Large intestine (tissue), 3 donors: Measurements from ENCODE around the gene LAMB1. TPM values are rescaled to one million over a fixed set of nuclear protein-coding genes. Genes with fewer than 3 reads are reported as not detected.

Experiments
- DNase-seq, 2 donors: peaks; one replicate each; pipeline versions ENCODE4 v3.0.0 to v3.0.0-alpha.2; 2013
- H3K27ac ChIP-seq: one replicate; pipeline ENCODE4 v1.5.1; 2013; ENCODE audit warnings: low read length
- H3K27me3 ChIP-seq: 2 replicates; pipeline ENCODE4 v1.6.1; 2013; ENCODE audit warnings: low read length; ENCODE audit not compliant: control insufficient read depth, insufficient read depth
- H3K36me3 ChIP-seq: 2 replicates; pipeline ENCODE4 v1.6.1; 2013; ENCODE audit warnings: low read length; ENCODE audit not compliant: control insufficient read depth, insufficient read depth
- H3K4me1 ChIP-seq: one replicate; pipeline ENCODE4 v1.6.1; 2013; ENCODE audit warnings: low read length; ENCODE audit not compliant: control insufficient read depth, insufficient read depth
- H3K4me3 ChIP-seq: one replicate; pipeline ENCODE4 v1.5.1; 2013; ENCODE audit warnings: low read length
- H3K9me3 ChIP-seq: one replicate; pipeline ENCODE4 v1.6.1; 2013; ENCODE audit warnings: mild to moderate bottlenecking, low read depth, low read length, moderate library complexity; ENCODE audit not compliant: control insufficient read depth
- WGBS: methylation state at CpG from one replicate; pipeline ENCODE4 v1.1.5; 2013; ENCODE audit warnings: low lambda C conversion rate; ENCODE audit not compliant: insufficient coverage; 5-methylcytosine and 5-hydroxymethylcytosine counted together
- polyA plus RNA-seq: library from polyadenylated mRNA; unstranded; fragments of 120-200 nt; gene quantifications from one replicate; pipeline ENCODE4 v1.2.1, GENCODE V29; 2013

The LAMB1 gene
- polyA plus RNA-seq, 1 donor: 271 TPM

DNA sequence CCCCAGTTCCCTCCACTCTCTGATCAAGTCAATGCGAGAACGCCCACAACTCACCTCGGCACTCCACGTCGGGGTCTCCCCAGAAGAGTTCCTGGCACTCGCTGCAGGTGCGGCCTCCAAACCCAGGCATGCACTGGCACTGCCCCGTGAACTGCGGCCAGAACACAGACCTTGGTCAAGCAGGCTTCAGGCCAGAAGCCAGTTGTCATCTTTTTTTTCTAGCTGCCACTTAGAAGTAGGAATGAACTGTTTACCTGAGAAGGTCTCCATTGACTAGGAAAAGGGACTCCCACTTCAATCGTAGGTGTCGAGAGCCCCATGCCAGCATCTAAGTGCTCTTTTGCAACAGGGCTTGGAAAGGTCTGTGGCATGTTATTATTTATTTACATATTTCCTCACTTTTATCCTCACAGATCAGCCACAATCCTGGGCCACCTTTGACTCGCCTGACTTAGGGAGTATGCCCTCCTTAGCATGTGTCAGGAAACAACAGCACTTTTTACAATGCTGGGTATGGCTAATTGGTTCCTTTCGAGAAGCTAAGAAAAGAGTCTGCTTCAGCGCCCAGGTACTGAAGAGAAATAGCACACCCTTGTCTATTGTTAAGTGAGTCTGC lies 51.7 kb downstream of the LAMB1 start:
- DNase-seq: no peak
- H3K9me3 ChIP-seq: no peaks in the 10 kb centered on the region
- H3K4me1 ChIP-seq: peaks cover 4% of the 10 kb centered on the region
- no peak overlapping the region for H3K4me3 ChIP-seq
- H3K27me3 ChIP-seq: no peaks in the 10 kb centered on the region
- WGBS: no CpG with 5 or more reads among the region's 14 CpGs
- H3K27ac ChIP-seq: no peak overlapping the region
- peaks cover 69% of the 10 kb centered on the region for H3K36me3 ChIP-seq

DNA sequence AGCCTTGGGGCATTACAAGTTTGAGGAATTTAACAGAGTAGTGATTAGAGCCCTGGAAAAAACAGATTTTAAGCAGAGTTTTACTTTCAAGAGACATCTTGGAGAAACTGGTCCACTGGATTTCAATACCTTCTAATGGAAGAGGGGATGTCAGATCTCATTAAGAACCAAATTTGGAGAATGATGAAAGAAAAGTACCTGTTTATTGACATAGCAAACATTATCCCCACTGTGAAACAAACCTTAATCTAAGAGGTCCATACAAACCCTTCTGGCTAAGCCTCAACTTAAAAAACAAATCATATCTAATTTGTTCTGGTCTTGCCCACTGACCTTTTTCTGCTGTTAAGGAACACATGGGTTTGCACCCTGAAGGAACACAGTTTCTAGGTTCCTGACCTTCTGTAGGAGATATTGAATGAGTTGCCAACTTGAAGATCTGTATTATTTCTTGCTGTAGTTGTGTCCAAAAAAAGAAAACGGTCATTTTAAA lies 53.5 kb downstream of the LAMB1 start:
- Histone ChIP-seq H3K4me1 (peaks cover 4% of the 10 kb centered on the region), H3K36me3 (peaks cover 75% of the 10 kb centered on the region), H3K27me3 (no peaks in the 10 kb centered on the region), H3K4me3 (no peak overlapping the region), H3K9me3 (no peaks in the 10 kb centered on the region), H3K27ac (no peak overlapping the region)
- no CpG with 5 or more reads among the region's 1 CpG for WGBS
- no peak for DNase-seq

DNA sequence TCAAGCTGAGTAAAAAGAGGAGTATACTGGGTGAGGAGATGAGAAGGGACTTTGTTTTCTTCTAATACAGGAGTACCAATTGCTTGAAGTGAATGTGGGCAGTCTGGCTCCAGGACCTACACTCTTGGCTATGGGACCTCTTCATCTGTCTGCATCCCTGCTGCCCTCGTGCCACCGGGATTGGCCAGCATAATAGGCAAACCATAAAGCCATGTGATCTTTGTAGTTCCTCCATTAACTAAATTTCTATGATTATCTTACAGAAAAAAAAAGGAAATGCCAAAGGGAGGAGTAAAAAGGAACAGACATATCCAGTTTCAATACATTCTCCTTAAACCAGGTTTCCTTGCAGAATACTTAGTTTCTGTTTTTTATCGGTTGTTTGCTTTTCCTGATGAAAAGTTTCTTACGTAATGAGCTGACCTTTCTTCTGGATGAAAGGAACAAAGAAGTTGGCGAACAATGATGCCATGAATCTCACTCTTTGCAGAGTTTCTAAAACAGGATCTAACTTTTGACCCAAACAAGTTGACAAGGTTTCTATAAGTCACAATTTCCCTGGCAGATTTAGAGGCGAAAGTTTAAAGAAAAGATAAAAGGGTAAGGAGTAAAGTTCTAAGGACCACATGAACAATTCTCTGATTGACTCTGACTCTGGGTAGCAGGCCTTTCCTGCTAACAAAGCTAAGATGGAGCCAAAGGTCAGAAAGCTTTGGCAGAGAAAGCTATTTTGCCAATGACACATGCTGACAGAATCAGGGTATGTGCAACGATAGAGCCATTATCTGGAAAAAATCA lies 54.1 kb downstream of the LAMB1 start:
- Histone ChIP-seq H3K27ac (peak overlapping the region; percentile 4), H3K36me3 (peaks cover 76% of the 10 kb centered on the region), H3K9me3 (no peaks in the 10 kb centered on the region)

DNA sequence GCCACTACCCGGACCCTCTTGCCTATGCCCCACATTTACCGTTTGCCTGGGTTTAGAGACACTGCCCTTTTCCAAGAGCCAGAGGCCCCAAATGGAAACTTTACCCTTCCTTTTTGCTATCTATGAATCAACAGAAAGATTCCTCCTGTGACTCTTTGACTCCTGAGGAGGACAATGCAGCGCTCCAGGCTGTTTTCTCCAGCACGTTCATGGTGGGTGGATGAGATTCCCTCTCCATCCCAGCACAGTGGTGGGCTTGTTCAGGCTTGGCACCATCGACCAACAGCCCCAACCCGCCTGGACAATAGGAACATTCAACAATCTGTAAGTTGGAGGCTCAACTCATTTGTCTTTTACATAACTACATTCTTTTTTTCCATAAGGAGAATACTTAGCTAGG lies 56.1 kb downstream of the LAMB1 start:
- peaks cover 71% of the 10 kb centered on the region for H3K36me3 ChIP-seq
- H3K4me1 ChIP-seq: peaks cover 4% of the 10 kb centered on the region
- H3K27me3 ChIP-seq: no peaks in the 10 kb centered on the region
- no peak overlapping the region for H3K4me3 ChIP-seq
- no peak overlapping the region for H3K27ac ChIP-seq
- 67% methylated on average over 1 of the region's 6 CpGs for WGBS
- no peak for DNase-seq
- H3K9me3 ChIP-seq: no peaks in the 10 kb centered on the region

More for the DNA sequence above, 54.1 kb downstream of the LAMB1 start:
- 80% methylated on average over 1 of the region's 7 CpGs for WGBS
- Histone ChIP-seq H3K4me3 (no peak overlapping the region), H3K4me1 (peaks cover 4% of the 10 kb centered on the region), H3K27me3 (no peaks in the 10 kb centered on the region)
- peak in 1 of 2 donors; percentile 61 for DNase-seq

DNA sequence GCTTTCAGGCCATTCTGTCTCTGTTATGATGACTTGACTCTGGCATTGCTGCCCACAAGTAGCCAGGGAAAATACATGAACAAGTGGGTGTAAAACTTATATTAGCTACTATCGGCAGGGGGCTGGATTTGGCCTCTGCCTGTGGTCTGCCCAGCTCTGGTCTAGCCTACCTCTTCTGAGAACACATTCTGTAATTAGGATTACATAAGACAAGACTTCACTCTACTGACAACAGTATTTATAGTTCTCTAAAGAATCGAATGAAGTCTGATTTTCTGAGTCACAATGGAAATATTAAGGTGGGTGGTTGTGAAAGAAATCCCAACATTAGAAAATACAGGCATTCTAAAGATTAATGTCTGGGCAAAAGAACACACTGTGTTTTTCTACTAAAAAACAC lies 56.5 kb downstream of the LAMB1 start:
- Histone ChIP-seq H3K9me3 (no peaks in the 10 kb centered on the region), H3K4me1 (peaks cover 4% of the 10 kb centered on the region), H3K4me3 (no peak overlapping the region), H3K36me3 (peaks cover 67% of the 10 kb centered on the region), H3K27me3 (no peaks in the 10 kb centered on the region), H3K27ac (no peak overlapping the region)
- no CpG with 5 or more reads among the region's 2 CpGs for WGBS
- no peak for DNase-seq

DNA sequence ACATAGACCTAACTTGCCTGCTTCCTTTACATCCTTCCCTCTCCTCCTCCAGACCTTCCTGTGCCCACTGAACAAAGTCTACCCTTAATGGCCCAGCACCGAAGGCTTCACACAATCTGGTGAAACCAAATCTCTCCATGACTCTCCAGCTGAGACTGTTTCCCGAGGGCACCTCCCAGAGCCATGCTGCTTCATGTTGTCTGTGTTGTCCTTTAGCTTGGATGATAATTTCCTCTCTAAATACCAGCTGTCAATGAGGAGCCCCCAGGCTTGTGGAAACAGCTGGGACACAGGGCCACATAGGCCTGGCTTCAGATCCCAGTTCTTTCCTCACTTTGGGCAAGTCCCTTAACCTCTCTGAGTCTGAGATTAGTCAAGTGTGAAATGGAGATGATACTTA lies 57.6 kb downstream of the LAMB1 start:
- Histone ChIP-seq H3K4me1 (peaks cover 4% of the 10 kb centered on the region), H3K9me3 (no peaks in the 10 kb centered on the region), H3K27me3 (no peaks in the 10 kb centered on the region), H3K4me3 (no peak overlapping the region), H3K36me3 (peaks cover 67% of the 10 kb centered on the region), H3K27ac (no peak overlapping the region)
- no CpG with 5 or more reads among the region's 2 CpGs for WGBS
- no peak for DNase-seq

DNA sequence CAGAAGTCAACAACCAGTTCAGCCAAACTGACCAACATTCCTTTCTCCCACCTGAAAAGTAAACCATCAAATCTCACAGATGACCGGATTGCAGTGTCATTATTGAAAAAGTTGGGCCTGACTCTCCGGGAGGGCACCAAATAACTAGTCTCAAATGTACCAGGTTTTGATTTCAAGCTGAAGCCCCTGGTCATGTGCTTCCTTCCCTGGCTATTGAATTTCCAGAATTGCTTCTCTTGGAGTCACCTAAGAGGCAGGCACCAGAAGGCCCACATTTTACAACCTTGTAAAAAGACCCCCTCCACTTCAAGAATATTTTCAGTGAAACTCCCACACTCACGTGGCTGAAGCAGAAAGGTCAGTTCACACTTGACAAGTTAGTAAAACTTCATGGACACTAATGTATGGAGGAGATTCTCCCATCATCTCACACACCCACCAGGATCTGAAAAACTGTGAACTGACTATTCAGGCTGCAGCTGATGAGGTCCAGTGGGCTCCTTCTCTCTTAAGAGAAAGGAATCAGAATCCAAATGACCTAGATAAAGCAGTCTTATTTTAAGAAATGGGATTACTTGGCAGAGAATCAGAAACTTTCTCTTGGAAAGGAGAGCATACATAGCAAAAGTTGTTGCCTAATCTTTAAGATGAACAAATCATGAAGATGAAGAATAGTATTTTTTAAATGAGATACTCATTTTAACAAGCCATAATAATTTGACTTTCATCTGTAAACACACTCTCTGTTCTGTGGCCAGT lies 58.4 kb downstream of the LAMB1 start:
- no peak for DNase-seq
- Histone ChIP-seq H3K27me3 (no peaks in the 10 kb centered on the region), H3K36me3 (peaks cover 75% of the 10 kb centered on the region), H3K4me1 (peaks cover 4% of the 10 kb centered on the region), H3K27ac (no peak overlapping the region), H3K4me3 (no peak overlapping the region), H3K9me3 (no peaks in the 10 kb centered on the region)
- WGBS: no CpG with 5 or more reads among the region's 3 CpGs

DNA sequence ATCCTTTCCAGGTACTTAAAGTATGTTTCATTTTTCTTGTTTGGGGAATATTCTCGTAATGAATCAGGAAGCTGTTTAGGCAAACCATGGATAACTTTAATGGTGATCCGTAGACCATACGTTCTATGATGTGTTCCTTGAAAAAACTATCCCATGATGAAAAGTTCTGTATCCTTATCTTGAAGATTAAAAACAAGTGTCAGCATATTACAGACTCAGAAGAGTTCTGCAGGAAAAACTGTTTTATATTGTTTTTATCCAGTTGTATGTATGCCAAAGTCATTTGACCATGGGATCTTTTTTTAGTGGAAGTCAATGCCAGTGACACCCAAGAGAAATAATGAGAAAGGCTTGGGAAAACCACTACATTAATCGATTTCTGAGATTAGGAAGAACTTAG lies 59.9 kb downstream of the LAMB1 start:
- Histone ChIP-seq H3K9me3 (no peaks in the 10 kb centered on the region), H3K27me3 (no peaks in the 10 kb centered on the region), H3K27ac (no peak overlapping the region), H3K4me3 (no peak overlapping the region), H3K36me3 (peaks cover 79% of the 10 kb centered on the region), H3K4me1 (no peaks in the 10 kb centered on the region)
- WGBS: 100% methylated on average over 1 of the region's 4 CpGs
- DNase-seq: no peak

DNA sequence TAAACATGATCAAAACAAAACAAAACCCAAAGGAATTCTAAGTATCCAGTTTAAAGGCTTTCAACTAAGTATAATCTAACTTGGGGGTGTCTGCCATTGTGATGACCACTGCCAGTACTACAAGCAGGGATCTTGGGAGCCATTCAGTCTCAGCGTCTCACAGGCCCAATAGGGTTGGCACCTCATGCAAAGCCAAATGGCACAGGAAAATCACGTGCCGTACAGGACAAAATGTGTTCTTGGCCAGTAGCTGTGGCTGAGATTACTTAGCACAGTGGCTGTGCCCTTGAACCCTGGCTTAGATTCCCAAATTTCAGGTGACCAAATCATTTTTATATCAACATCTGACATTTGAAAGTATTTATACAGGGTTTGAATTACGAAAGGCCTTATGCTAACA lies 62.0 kb downstream of the LAMB1 start:
- Histone ChIP-seq H3K4me3 (no peak overlapping the region), H3K27ac (no peak overlapping the region), H3K4me1 (no peaks in the 10 kb centered on the region), H3K9me3 (no peaks in the 10 kb centered on the region), H3K36me3 (peaks cover 72% of the 10 kb centered on the region), H3K27me3 (no peaks in the 10 kb centered on the region)
- no peak for DNase-seq
- WGBS: no CpG with 5 or more reads among the region's 4 CpGs
